Measurements from ENCODE around the gene SRRM3. TPM values are rescaled to one million over a fixed set of nuclear protein-coding genes. Genes with fewer than 3 reads are reported as not detected.

Gene SRRM3
- total RNA-seq, 3 donors from 2014 or later (not counting 1 experiment from before 2014, with no cell fraction given) = not detected

DNA sequence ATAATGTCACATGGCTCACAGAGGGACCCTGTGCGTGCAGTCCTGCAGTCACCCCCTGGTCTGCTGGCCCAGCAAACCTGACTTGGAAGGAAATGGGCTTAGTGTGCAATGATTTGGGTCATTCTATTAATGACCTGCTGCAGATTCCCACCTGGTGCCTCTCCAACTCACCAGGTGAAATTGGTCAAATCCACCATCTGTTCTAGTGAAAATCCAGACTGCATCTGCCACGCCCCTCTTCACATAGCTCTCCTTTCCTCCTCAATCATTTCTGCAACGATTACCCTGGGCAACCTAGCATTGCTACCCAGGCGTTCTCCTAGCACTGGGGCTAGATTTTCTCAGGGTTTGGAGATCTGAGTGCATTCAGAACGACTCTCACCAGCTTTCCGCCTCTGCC, 29.4 kb downstream of the SRRM3 start:
- TF ChIP-seq, protein P1, sequence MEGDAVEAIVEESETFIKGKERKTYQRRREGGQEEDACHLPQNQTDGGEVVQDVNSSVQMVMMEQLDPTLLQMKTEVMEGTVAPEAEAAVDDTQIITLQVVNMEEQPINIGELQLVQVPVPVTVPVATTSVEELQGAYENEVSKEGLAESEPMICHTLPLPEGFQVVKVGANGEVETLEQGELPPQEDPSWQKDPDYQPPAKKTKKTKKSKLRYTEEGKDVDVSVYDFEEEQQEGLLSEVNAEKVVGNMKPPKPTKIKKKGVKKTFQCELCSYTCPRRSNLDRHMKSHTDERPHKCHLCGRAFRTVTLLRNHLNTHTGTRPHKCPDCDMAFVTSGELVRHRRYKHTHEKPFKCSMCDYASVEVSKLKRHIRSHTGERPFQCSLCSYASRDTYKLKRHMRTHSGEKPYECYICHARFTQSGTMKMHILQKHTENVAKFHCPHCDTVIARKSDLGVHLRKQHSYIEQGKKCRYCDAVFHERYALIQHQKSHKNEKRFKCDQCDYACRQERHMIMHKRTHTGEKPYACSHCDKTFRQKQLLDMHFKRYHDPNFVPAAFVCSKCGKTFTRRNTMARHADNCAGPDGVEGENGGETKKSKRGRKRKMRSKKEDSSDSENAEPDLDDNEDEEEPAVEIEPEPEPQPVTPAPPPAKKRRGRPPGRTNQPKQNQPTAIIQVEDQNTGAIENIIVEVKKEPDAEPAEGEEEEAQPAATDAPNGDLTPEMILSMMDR (IDR thresholded peaks at IDR 0.05) = no peak
- ATAC-seq (no peak), DNase-seq (no peak)
- WGBS (ENCODE audit: insufficient coverage) = 67% methylated on average over 6 of the region's 6 CpGs
- Mint-ChIP-seq H3K9me3 (no peaks in the 10 kb centered on the region), H3K4me1 (no peaks in the 10 kb centered on the region), H3K27me3 (ENCODE audit: low read depth in 2 of 2) (peaks cover 38 to 54% of the 10 kb centered on the region in 2 donors), H3K36me3 (no peaks in the 10 kb centered on the region), H3K27ac (no peak overlapping the region), H3K4me3 (no peak overlapping the region)
- intact Hi-C loops (cut with micrococcal nuclease) = no loop called here
- H3K27me3 ChIP-seq (ENCODE audit: control insufficient read depth, insufficient read depth, low read length) = peaks cover 25% of the 10 kb centered on the region
- H3K27ac ChIP-seq (ENCODE audit: low read length) = no peak overlapping the region
- no peak overlapping the region for H3K4me3 ChIP-seq (ENCODE audit: low read length)
- H3K36me3 ChIP-seq (ENCODE audit: control insufficient read depth, insufficient read depth, low read length) = no peaks in the 10 kb centered on the region
- no peaks in the 10 kb centered on the region for H3K9me3 ChIP-seq (ENCODE audit: control insufficient read depth, insufficient read depth, low read length)
- H3K4me1 ChIP-seq (ENCODE audit: control insufficient read depth, insufficient read depth, low read length) = peaks cover 8% of the 10 kb centered on the region

DNA sequence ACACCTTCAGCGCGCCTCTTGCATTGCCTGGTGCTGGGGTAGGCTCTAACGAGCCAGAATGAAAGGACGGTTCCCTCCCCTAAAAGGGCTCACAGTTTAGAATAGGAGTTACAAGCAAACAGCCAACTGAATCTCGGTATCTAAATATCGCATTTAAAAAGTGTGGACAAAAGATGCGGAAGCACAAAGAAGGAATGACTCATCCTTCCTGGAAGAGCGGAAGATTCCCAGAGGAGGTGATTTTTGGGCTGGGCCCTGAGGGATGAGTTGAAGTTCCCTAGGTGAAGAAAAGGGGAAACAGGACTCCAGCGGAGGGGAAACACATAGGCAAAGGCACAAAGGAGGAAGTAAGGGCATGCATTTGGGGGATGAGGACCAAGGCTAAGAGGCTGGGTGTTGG, 29.9 kb downstream of the SRRM3 start:
- Mint-ChIP-seq H3K4me3 (no peak overlapping the region), H3K9me3 (no peaks in the 10 kb centered on the region), H3K4me1 (no peaks in the 10 kb centered on the region), H3K27me3 (ENCODE audit: low read depth in 2 of 2) (peaks cover 37 to 56% of the 10 kb centered on the region in 2 donors), H3K27ac (no peak overlapping the region), H3K36me3 (no peaks in the 10 kb centered on the region)
- Histone ChIP-seq H3K27ac (ENCODE audit: low read length) (no peak overlapping the region), H3K4me3 (ENCODE audit: low read length) (no peak overlapping the region), H3K27me3 (ENCODE audit: control insufficient read depth, insufficient read depth, low read length) (peaks cover 25% of the 10 kb centered on the region), H3K9me3 (ENCODE audit: control insufficient read depth, insufficient read depth, low read length) (no peaks in the 10 kb centered on the region), H3K36me3 (ENCODE audit: control insufficient read depth, insufficient read depth, low read length) (no peaks in the 10 kb centered on the region), H3K4me1 (ENCODE audit: control insufficient read depth, insufficient read depth, low read length) (peaks cover 8% of the 10 kb centered on the region)
- 49% methylated on average over 9 of the region's 9 CpGs for WGBS (ENCODE audit: insufficient coverage)
- DNase-seq (no peak), ATAC-seq (no peak)
- TF ChIP-seq, protein P1 (IDR thresholded peaks at IDR 0.05) = no peak
- intact Hi-C loops (cut with micrococcal nuclease) = no loop called here

DNA sequence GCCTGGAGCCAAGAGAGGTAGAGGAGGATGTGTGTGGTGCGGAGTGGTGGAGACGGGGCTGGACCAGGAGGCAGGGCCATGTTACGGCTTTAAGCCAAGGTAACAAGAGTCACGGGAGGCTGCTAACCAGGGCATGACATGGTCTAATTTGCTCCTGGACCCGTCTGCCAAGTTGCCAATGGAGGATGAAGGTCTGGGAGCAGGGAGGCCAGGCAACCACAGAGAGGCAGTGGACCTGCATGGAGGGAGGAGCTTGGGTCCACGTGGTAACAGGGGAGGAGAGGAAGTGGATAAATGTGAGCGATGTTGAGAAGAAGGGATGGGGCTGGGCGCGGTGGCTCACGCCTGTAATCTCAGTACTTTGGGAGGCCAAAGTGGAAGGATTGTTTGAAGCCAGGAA, 31.0 kb downstream of the SRRM3 start:
- ATAC-seq = no peak
- intact Hi-C loops (cut with micrococcal nuclease) = no loop called here

More for the DNA sequence above, 31.0 kb downstream of the SRRM3 start:
- no peaks in the 10 kb centered on the region for H3K9me3 Mint-ChIP-seq
- H3K27ac ChIP-seq (ENCODE audit: low read length) = no peak overlapping the region
- TF ChIP-seq, protein P1 (IDR thresholded peaks at IDR 0.05) = no peak
- H3K4me3 Mint-ChIP-seq = no peak overlapping the region
- no peaks in the 10 kb centered on the region for H3K9me3 ChIP-seq (ENCODE audit: control insufficient read depth, insufficient read depth, low read length)
- H3K4me1 ChIP-seq (ENCODE audit: control insufficient read depth, insufficient read depth, low read length) = peaks cover 8% of the 10 kb centered on the region
- no peaks in the 10 kb centered on the region for H3K36me3 ChIP-seq (ENCODE audit: control insufficient read depth, insufficient read depth, low read length)
- 69% methylated on average over 10 of the region's 10 CpGs for WGBS (ENCODE audit: insufficient coverage)
- DNase-seq = no peak
- peaks cover 31 to 54% of the 10 kb centered on the region in 2 donors for H3K27me3 Mint-ChIP-seq (ENCODE audit: low read depth in 2 of 2)
- H3K36me3 Mint-ChIP-seq = no peaks in the 10 kb centered on the region
- H3K27ac Mint-ChIP-seq = no peak overlapping the region
- H3K4me1 Mint-ChIP-seq = no peaks in the 10 kb centered on the region
- H3K4me3 ChIP-seq (ENCODE audit: low read length) = no peak overlapping the region
- H3K27me3 ChIP-seq (ENCODE audit: control insufficient read depth, insufficient read depth, low read length) = peaks cover 25% of the 10 kb centered on the region

Data from natural killer cell (primary cell).